OCI-LY1 (cell line): ENCODE measurements around the gene POP7.
A peak's percentile ranks its signal among the peaks of the same experiment; 100 is the strongest.

Experiments
- H2AFZ ChIP-seq: fragments of 200-600 bp; sonication (generic), shearing (Covaris generic); 2 replicates; pipeline ENCODE4 v1.6.0; 2014; ENCODE audit warnings: antibody characterized with exemption, mild to moderate bottlenecking, low read length
- H3F3A ChIP-seq: fragments of 200-600 bp; sonication (generic), shearing (Covaris generic); 2 replicates; pipeline ENCODE4 v1.6.0; 2014; ENCODE audit warnings: mild to moderate bottlenecking, antibody characterized with exemption, low read length, moderate library complexity; ENCODE audit not compliant: insufficient read depth
- H3K27ac ChIP-seq: fragments of 200-600 bp; sonication (generic); 2 replicates; pipeline ENCODE4 v1.5.1; 2014; ENCODE audit warnings: low read length, mixed run types, mild to moderate bottlenecking, low read depth; ENCODE audit not compliant: poor library complexity, severe bottlenecking
- H3K27me3 ChIP-seq: fragments of 200-600 bp; sonication (generic); 2 replicates; pipeline ENCODE4 v1.6.0; 2014; ENCODE audit warnings: antibody characterized with exemption, mild to moderate bottlenecking, low read length, moderate library complexity; ENCODE audit not compliant: insufficient read depth
- H3K36me3 ChIP-seq: fragments of 200-600 bp; sonication (generic); 2 replicates; pipeline ENCODE4 v1.6.1; 2014; ENCODE audit warnings: mild to moderate bottlenecking, antibody characterized with exemption, low read length, moderate library complexity, mixed read lengths; ENCODE audit not compliant: insufficient read depth
- H3K4me1 ChIP-seq: fragments of 200-600 bp; sonication (generic); 2 replicates; pipeline ENCODE4 v1.5.1; 2014; ENCODE audit warnings: mild to moderate bottlenecking, low read length, moderate library complexity; ENCODE audit not compliant: insufficient read depth, severe bottlenecking
- H3K4me2 ChIP-seq: fragments of 200-600 bp; sonication (generic), shearing (Covaris generic); 2 replicates; pipeline ENCODE4 v1.6.1; 2014; ENCODE audit warnings: low read length
- H3K4me3 ChIP-seq: fragments of 200-600 bp; sonication (generic); 2 replicates; pipeline ENCODE4 v1.5.1; 2014; ENCODE audit warnings: low read length, low read depth, mild to moderate bottlenecking, mixed read lengths; ENCODE audit not compliant: poor library complexity, severe bottlenecking
- H3K79me2 ChIP-seq: fragments of 200-600 bp; shearing (Covaris generic); 2 replicates; pipeline ENCODE4 v1.6.1; 2016; ENCODE audit warnings: mixed run types, low read length, mixed read lengths; ENCODE audit not compliant: insufficient read depth
- H3K9ac ChIP-seq: fragments of 200-600 bp; sonication (generic), shearing (Covaris generic); 2 replicates; pipeline ENCODE4 v1.6.1; 2014; ENCODE audit warnings: mild to moderate bottlenecking, low read length, mixed read lengths
- H3K9me2 ChIP-seq: fragments of 200-600 bp; sonication (generic), shearing (Covaris generic); 2 replicates; pipeline ENCODE4 v1.6.1; 2014; ENCODE audit warnings: low read depth, mild to moderate bottlenecking, low read length, mixed read lengths
- H3K9me3 ChIP-seq: fragments of 200-600 bp; shearing (Covaris generic); 2 replicates; pipeline ENCODE4 v1.6.1; 2014; ENCODE audit warnings: low read length, mixed read lengths
- H4K20me1 ChIP-seq: fragments of 200-600 bp; sonication (generic), shearing (Covaris generic); 2 replicates; pipeline ENCODE4 v1.6.0; 2016; ENCODE audit warnings: mild to moderate bottlenecking, low read length; ENCODE audit not compliant: insufficient read depth
- EZH2 ChIP-seq: fragments of 200-600 bp; sonication (generic), shearing (Covaris generic); IDR thresholded peaks from 2 replicates; pipeline ENCODE4 v1.8.0; 2017; ENCODE audit warnings: borderline replicate concordance, mixed run types, mild to moderate bottlenecking, antibody characterized with exemption, low read length, moderate library complexity, mixed read lengths
- TF ChIP-seq, protein P1 (sequence below): fragments of 200-600 bp; sonication (generic), shearing (Covaris generic); IDR thresholded peaks from 2 replicates; pipeline ENCODE4 v1.5.1; 2017; ENCODE audit warnings: mild to moderate bottlenecking, antibody characterized with exemption, low read length, moderate library complexity, mixed read lengths

The POP7 gene

DNA sequence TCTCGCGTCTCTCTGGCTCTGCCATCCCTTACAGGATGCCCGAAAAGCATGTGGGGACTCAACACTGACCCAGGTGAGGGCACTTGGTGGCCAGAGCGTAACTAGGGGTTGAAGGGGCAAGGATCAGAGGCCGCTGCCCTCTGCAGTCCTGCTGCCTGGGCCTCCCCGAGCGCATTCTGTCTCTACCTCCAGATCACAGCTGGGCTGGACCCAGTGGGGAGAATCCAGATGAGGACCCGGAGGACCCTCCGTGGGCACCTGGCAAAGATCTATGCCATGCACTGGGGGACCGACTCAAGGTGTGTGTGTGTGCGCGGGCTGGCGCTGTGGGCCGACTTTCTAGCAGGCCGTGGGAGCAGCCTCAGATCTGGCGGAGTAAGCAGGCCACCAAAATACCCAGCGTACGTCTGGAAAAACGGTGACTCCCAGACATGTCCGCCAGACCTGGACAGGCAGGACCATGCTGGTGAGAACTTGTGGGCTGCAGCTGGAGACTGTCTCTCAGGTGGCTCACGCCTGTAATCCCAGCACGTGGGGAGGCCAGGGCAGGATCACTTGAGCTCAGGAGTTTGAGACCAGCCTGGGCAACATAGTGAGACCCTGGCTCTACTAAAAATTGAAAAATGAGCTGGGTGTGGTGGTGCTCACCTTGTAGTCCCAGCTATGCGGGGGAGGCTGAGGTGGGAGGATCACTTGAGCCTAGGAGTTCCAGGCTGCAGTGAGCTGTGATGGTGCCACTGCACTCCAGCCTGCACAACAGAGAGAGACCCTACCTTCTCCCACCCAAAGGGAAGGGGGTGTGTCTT, 29.2 kb upstream of the POP7 start:
- Histone ChIP-seq H3K9ac (peak overlapping the region; percentile 43; the same call in 1 of the 2 replicates), H2AFZ (no peak overlapping the region), H3K79me2 (peaks cover 6% of the 10 kb centered on the region), H4K20me1 (no peaks in the 10 kb centered on the region), H3K36me3 (peaks cover 52% of the 10 kb centered on the region), H3K9me2 (no peaks in the 10 kb centered on the region), H3K4me2 (peak overlapping the region; percentile 80), H3K9me3 (no peaks in the 10 kb centered on the region), H3K27ac (peak overlapping the region; percentile 48), H3K27me3 (no peaks in the 10 kb centered on the region), H3F3A (no peaks in the 10 kb centered on the region), H3K4me1 (peaks cover 11% of the 10 kb centered on the region), H3K4me3 (peak overlapping the region; percentile 76)
- TF ChIP-seq EZH2 = no peak
- TF ChIP-seq, protein P1, sequence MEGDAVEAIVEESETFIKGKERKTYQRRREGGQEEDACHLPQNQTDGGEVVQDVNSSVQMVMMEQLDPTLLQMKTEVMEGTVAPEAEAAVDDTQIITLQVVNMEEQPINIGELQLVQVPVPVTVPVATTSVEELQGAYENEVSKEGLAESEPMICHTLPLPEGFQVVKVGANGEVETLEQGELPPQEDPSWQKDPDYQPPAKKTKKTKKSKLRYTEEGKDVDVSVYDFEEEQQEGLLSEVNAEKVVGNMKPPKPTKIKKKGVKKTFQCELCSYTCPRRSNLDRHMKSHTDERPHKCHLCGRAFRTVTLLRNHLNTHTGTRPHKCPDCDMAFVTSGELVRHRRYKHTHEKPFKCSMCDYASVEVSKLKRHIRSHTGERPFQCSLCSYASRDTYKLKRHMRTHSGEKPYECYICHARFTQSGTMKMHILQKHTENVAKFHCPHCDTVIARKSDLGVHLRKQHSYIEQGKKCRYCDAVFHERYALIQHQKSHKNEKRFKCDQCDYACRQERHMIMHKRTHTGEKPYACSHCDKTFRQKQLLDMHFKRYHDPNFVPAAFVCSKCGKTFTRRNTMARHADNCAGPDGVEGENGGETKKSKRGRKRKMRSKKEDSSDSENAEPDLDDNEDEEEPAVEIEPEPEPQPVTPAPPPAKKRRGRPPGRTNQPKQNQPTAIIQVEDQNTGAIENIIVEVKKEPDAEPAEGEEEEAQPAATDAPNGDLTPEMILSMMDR = no peak

DNA sequence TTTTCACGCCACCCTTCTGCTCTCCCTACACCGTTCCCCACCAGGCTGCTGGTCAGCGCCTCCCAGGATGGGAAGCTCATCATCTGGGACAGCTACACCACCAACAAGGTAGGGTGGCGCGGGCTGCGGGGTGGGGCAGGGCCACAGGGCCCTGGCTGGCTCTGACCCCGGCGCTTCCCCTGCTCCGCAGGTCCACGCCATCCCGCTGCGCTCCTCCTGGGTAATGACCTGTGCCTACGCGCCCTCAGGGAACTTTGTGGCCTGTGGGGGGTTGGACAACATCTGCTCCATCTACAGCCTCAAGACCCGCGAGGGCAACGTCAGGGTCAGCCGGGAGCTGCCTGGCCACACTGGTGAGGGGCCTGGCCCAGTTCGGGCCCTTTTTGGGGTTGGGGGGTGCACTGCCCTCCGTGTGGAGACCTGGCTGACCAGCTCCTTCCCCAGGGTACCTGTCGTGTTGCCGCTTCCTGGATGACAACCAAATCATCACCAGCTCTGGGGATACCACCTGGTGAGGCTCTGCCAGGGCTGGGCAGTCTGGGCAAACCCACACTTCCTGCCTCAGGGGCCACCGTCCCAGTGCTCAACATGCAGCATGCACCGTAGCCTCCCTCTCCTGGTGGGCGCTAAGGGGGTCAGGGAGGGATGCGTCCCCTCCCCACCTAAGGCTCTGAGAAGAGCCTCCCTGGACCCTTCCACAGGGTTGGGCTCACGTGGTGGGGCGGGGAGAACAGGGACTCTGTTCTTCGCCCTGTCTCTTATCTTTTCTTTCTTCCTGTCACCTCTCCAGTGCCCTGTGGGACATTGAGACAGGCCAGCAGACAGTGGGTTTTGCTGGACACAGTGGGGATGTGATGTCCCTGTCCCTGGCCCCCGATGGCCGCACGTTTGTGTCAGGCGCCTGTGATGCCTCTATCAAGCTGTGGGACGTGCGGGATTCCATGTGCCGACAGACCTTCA, 28.3 kb upstream of the POP7 start:
- Histone ChIP-seq H3K27me3 (no peaks in the 10 kb centered on the region), H3K79me2 (peaks cover 6% of the 10 kb centered on the region), H2AFZ (no peak overlapping the region), H3K9me2 (no peaks in the 10 kb centered on the region), H3K36me3 (peaks cover 61% of the 10 kb centered on the region), H3K9me3 (no peaks in the 10 kb centered on the region), H4K20me1 (no peaks in the 10 kb centered on the region), H3K27ac (no peak overlapping the region), H3K4me3 (no peak overlapping the region), H3K4me1 (peaks cover 11% of the 10 kb centered on the region), H3K4me2 (no peak overlapping the region), H3K9ac (no peak overlapping the region), H3F3A (no peaks in the 10 kb centered on the region)
- TF ChIP-seq, protein P1 = no peak
- no peak for TF ChIP-seq EZH2

DNA sequence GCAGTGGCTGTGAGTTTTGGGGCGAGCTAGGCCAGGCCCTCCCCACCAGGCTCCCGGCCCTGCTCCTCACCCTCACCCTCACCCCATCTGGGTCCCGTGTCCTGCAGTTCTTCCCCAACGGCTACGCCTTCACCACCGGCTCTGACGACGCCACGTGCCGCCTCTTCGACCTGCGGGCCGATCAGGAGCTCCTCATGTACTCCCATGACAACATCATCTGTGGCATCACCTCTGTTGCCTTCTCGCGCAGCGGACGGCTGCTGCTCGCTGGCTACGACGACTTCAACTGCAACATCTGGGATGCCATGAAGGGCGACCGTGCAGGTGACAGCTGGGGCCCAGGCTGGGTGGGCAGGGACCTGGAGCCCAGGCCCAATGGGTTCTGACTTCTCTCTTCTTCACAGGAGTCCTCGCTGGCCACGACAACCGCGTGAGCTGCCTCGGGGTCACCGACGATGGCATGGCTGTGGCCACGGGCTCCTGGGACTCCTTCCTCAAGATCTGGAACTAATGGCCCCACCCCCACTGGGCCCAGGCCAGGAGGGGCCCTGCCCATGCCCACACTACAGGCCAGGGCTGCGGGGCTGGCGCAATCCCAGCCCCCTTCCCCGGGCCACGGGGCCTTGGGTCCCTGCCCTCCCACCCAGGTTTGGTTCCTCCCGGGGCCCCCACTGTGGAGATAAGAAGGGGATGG, 27.5 kb upstream of the POP7 start:
- no peaks in the 10 kb centered on the region for H3K9me3 ChIP-seq
- no peaks in the 10 kb centered on the region for H4K20me1 ChIP-seq
- H3K9me2 ChIP-seq = no peaks in the 10 kb centered on the region
- peaks cover 6% of the 10 kb centered on the region for H3K79me2 ChIP-seq
- no peak overlapping the region for H3K9ac ChIP-seq
- H3K27me3 ChIP-seq = no peaks in the 10 kb centered on the region
- no peak for TF ChIP-seq EZH2
- TF ChIP-seq, protein P1 = no peak
- no peak overlapping the region for H2AFZ ChIP-seq
- no peak overlapping the region for H3K4me3 ChIP-seq
- peaks cover 70% of the 10 kb centered on the region for H3K36me3 ChIP-seq
- H3K4me1 ChIP-seq = peaks cover 6% of the 10 kb centered on the region
- no peak overlapping the region for H3K4me2 ChIP-seq
- H3K27ac ChIP-seq = no peak overlapping the region
- H3F3A ChIP-seq = no peaks in the 10 kb centered on the region
